Epithelial cell of esophagus (primary cell): ENCODE measurements around the gene NAALADL1.

Experiments used
- DNase-seq: peaks from one replicate; pipeline ENCODE4 v3.0.0; 2010; ENCODE audit warnings: low read depth
- H3K4me3 ChIP-seq: 2 replicates; pipeline ENCODE4 v1.5.1; 2011; ENCODE audit warnings: mild to moderate bottlenecking, low read length, control low read depth
- TF ChIP-seq, protein P1 (sequence below): IDR thresholded peaks from 2 replicates; pipeline ENCODE4 v1.5.1; 2011; ENCODE audit warnings: low read depth, mild to moderate bottlenecking, low read length, control low read depth, inconsistent platforms; ENCODE audit not compliant: insufficient read depth; ENCODE audit errors: missing control alignments

NAALADL1 gene

DNA sequence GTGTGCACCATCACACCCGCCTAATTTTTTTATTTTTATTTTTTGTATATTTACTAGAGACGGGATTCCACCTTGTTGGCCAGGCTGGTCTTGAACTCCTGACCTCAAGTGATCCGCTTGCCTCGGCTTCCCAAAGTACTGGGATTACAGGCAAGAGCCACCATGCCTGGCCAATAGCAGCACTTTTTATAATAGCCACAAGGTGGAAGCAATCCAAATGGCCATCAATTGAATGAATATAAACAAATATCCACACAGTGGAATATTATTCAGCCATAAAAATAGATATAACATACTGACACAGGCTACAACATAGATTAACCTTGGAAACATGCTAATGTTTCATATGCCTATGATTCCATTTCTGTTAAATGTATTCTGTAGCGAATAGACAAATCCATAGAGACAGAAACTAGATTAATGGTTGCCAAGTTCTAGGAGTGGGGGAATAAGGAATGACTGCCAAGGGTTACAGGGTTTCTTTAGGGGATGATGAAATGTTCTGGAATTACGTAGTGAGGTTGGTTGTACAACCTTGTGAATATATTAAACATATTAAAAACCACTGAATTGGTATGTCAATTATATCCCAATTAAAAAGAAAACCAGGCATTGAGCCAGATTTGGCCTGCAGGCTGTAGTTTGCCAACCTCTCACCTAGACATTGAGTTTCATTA lies 42.5 kb upstream of the NAALADL1 start:
- no peak overlapping the region for H3K4me3 ChIP-seq
- no peak for DNase-seq
- TF ChIP-seq, protein P1, sequence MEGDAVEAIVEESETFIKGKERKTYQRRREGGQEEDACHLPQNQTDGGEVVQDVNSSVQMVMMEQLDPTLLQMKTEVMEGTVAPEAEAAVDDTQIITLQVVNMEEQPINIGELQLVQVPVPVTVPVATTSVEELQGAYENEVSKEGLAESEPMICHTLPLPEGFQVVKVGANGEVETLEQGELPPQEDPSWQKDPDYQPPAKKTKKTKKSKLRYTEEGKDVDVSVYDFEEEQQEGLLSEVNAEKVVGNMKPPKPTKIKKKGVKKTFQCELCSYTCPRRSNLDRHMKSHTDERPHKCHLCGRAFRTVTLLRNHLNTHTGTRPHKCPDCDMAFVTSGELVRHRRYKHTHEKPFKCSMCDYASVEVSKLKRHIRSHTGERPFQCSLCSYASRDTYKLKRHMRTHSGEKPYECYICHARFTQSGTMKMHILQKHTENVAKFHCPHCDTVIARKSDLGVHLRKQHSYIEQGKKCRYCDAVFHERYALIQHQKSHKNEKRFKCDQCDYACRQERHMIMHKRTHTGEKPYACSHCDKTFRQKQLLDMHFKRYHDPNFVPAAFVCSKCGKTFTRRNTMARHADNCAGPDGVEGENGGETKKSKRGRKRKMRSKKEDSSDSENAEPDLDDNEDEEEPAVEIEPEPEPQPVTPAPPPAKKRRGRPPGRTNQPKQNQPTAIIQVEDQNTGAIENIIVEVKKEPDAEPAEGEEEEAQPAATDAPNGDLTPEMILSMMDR, result no peak

DNA sequence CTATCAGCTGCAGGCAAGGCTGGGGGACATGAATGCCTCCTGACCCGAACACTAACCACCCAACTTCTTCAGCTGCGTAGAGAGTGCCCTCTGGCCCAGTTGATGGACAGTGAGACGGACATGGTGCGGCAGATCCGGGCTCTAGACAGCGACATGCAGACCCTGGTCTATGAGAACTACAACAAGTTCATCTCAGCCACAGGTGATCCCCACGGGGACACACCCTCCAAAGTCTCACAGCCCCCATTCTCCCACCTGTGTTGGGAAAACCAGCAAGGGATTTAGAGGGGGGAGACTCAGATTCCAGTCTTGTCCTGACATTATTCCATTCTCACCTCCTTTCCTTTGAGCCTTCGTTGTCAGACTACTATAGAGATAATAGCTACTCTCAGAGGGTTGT lies 38.6 kb upstream of the NAALADL1 start:
- TF ChIP-seq, protein P1, result no peak
- no peak for DNase-seq
- H3K4me3 ChIP-seq, result peak overlapping the region; percentile 81

DNA sequence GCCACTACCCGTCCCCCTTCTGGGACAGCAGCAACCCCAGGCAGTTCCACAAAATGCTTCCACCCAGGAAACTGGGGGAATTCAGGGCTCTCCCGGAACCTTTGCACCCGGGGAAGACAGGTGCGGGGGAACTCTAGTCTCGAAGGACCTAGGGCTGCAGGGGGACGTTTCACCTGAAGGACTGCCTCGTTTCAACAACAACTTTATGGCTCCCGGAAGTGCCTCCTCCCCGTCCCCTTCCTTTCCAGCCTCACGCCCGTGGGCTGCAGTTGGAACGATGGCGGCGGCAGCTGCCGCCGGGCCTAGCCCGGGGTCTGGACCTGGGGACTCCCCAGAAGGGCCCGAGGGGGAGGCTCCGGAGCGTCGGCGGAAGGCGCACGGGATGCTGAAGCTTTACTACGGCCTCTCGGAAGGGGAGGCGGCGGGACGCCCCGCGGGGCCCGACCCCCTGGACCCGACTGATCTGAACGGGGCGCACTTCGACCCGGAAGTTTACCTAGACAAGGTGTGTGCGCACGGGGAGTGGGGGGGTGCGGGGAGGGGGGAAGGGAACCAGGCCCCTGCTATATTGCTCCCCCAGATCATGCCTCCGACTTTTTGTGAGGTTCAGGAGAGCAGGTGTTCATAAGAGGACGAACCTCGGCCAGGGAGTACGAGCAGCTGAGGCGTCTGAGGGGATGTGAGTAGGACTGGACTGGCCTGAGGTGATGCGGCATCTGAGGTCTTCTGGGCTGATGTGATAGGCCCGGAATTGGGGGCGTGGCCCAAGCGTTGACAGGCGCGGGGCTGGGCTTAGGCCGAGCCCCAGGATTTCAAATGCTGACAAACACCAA lies 37.8 kb upstream of the NAALADL1 start, which contains the start of gene VPS51:
Gene VPS51 (plus strand): TSS at position 241 of the 833 bp plus-strand sequence. CDS start 37 bp downstream, at position 278.
- H3K4me3 ChIP-seq, result peak within 1 kb of the TSS; percentile 81
- TF ChIP-seq, protein P1, result no peak
- peak; percentile 93 for DNase-seq

DNA sequence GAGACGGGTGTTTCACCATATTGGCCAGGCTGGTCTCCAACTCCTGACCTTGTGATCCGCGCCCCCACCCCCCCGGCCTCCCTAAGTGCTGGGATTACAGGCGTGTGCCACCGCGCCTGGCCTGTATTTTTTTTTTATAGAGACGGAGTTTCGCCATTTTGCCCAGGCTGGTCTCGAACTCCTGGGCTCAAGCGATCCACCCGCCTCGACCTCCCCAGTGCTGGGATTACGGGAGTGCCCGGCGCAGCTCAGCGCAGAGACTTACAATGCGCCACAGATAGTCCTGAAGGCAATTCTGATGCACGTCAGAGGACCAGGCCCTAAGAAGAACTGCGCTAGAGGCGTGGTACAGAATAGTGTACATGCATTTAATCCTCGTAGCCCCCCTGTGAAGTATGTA lies 37.1 kb upstream of the NAALADL1 start:
- no peak for DNase-seq
- TF ChIP-seq, protein P1, result no peak
- H3K4me3 ChIP-seq, result peak overlapping the region; percentile 81

DNA sequence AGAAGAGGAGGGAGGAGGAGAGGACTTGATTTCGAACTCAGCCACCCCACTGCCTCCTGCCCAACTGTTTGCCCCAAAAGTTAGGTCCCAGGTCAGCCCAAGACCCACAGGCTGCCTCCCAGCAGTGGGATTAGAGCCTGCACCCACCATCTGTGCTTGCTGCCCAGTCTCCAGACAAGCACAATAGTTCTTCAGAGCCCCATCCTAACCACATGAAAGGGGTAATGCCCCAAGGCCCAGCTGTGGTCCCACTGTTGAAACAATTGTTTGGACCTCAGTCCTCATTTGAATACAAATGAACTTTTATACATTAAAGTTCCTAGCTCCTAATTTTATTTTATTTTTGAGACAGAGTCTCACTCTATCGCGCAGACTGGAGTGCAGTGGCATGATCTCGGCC lies 32.3 kb upstream of the NAALADL1 start:
- no peak for DNase-seq
- H3K4me3 ChIP-seq, result no peak overlapping the region
- TF ChIP-seq, protein P1, result no peak

DNA sequence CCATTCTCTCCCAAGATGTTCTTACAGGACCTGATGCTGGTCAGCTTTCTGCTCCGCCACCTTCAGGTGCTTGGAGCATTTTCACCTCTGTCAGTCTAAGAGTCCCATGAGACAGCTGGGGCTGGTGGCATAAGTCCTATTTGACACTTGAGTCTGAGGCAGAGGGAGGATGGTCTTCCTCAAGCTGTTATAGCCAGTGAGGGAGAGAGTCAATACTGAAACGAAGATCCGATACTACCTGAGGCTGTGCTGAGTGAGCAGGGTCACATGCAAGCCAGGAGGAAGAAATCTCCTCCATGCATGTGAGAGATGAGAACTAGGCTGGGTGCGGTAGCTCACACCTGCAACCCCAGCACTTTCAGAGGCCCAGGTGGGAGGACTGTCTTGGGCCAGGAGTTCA lies 31.3 kb upstream of the NAALADL1 start:
- no peak overlapping the region for H3K4me3 ChIP-seq
- TF ChIP-seq, protein P1, result no peak
- DNase-seq, result no peak
